NCI-H2171 (cell line): Measurements from ENCODE around the gene MRTO4.
"Not testable (repeated sequence)": the region's sequence is repeated elsewhere in the genome, so short reads cannot be mapped to it uniquely, and the experiment has no call there.

Experiments
- DNase-seq: peaks from one replicate; lab custom pipeline; 2025; lab: John Stamatoyannopoulos, UW

The MRTO4 gene

DNA sequence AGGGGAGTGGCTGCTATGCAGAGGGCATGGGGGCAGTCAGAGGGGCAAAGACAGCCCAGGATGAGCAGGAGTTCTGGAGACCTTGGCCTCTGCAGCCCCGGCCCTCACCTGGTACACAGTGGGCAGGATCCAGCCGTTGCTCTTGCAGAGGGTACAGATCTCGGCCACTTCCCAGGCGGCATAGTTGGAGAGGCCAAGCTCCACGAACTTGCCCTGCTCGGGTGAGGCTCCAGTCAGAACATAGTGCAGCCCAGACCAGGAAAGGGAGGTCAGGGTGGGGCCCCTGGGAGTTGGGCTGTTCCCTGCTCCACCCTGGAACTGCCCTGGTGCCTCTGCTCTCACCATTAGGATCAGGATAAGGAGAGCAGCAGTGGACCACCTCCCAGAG, 18.7 kb downstream of the MRTO4 start:
- DNase-seq = not testable (repeated sequence)

DNA sequence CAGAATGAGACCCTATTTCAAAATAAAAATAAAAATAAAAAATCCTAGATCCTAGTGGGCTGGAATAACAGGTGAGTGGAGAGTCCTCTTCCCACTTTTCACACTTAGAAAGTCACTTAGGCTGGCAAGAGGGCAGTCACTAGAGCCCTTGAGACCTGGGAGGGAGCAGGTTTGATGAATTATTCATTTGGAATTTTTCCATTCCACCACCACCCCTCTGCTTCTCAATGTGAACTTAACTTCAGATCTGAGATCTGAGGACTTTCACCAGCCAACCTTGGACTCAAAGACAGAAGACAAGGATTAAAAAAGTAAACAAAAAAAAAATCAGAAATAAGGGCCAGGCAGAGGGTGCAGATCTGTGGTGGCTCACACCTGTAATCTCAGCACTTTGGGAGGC, 20.5 kb downstream of the MRTO4 start:
- DNase-seq = no peak

DNA sequence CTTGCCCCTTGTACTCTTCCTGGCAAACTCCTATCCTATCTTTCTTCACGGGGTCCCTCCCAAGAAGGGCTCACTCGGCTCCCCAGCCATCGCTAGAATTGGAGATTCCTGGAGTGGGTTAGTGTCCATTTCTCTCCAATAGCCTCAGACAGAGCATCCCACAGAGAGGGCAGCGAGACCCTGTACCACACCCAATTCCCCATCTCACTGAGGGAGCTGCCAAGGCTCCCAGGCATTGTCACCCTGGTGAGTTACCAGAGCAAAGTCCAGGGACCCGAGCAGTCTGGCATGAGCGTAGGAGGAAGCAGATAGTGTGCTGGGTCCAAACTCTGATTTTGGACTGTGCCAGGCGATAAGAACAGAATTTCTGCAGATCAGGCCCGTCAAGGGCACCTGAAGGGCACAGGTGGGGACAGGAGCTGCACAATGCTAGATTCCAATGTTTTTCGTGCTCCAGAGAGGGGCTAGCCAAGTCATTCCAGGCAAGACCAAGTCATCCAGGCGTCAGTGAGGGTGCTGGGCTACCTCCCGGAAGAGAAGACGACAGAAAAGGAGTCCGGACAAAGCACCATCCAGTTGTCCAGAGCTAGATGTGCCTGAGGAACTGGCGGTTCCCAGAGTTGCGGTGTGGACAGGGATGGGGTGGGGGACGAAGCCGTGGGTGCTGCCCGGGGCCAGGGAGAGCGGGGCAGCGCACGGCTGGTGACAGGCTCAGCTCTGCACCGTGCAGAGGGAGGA, 21.7 kb downstream of the MRTO4 start:
- no peak for DNase-seq

DNA sequence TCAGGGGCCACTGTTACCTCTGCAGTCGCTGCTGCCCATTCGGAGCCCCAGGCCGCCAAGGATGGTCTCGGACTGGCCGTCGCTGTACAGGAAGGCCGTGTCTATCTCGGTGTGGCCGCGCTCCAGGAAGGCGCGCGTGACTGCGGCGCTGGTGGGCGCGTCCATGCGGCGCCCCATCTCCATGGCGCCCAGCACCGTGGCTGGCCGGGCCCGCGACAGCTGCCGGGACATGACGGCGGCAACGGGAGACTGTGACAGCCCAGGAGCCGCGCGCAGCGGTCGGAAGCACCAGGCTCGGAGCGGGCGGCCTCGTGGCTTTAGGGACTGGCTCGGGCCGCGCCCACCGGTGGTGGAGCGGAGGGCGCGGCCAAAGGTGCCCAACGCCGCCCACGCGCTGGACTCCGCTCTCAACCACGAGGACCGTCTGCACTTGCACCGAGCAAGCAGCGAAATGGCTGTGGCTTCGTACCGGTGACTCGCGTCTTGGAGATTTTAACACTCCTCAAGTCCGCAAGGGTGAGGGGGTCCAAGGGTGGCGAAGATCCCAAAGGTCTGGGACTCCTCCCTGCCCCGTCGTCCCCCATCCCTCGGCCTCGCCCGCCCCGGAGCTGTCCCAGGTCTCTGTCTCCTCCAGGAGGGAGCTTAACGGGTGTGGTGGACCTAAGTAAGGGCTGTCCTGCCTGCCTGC, 22.4 kb downstream of the MRTO4 start:
- DNase-seq = not testable (repeated sequence)

DNA sequence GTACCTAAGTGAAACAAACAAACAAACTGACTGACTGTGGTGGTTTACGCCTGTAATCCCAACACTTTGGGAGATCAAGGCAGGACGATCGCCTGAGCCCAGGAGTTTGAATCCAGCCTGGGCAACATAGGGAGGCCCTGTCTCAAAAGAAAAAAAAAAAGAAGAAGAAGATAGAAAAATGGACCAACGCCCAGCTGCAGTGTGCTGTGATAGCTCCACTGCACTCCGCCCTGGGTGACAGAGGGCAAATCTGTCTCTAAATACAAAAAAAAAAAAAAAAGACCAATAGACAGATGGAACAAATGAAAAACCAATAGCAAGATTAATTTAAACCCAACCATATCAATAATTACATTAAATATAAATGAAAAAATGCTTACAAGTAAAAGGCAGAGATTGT, 23.0 kb downstream of the MRTO4 start:
- DNase-seq = no peak

DNA sequence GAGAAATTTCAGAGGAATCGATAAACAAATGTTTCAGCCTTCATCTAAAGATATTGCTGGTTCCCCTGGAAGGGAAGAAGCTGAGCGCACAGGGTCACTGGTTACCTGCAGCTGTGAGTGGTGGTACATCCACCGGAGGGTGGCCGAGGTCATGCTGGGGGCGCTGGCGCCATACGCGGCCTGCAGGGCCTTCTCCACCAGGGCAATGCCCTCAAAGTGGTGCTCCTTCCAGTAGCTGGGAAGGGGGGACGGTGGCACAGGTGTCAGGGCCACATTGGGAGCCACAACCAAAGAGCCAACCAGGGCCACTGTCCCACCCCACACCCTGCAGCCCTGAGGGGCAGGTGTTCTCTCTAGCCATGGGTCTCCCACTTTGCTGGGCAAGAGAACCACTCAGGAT, 32.3 kb downstream of the MRTO4 start:
- no peak for DNase-seq

DNA sequence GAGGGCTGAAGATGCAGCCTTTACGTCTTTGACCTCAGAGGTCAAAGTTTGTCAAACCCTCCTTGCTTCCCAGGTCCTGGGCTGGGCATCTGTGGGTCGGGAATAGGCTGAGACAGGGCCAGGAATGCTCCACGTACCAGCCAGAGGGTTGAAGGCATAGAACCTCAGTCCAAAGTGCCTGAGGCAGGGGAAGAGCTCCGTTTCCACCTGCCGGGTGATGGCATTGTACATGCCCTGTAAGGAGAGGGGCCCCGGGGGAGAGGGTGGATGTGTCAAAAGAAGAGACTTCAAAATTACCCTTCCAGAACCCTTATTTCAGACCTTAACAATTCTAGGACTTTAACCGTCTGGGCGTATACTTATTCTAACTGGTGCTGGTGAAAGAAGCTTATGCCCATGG, 33.3 kb downstream of the MRTO4 start:
- DNase-seq = no peak

DNA sequence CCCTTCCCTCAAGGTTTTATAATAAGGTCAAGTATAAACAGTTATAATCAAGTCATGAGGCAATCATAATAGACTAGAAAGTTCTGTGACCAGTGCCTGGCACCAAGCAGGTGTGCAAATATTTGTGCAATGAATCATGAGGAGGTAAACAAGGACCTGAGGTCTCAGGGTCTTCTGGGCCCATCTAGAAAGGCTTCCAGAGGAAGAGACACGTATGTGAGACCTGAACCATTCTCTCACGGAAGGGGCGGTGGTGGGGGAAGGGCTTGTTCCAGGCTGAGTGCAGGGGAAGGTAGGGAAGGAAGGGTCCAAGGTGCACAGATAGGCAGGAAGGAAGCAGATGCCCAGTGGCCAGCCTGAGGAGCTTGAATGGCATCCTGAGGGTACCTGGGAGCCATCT, 33.8 kb downstream of the MRTO4 start:
- not testable (repeated sequence) for DNase-seq

DNA sequence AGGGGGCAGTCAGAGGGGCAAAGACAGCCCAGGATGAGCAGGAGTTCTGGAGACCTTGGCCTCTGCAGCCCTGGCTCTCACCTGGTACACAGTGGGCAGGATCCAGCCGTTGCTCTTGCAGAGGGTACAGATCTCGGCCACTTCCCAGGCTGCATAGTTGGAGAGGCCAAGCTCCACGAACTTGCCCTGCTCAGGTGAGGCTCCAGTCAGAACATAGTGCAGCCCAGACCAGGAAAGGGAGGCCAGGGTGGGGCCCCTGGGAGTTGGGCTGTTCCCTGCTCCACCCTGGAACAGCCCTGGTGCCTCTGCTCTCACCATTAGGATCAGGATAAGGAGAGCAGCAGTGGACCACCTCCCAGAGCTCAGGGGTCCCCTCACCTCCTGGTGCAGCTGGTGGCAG, 34.2 kb downstream of the MRTO4 start:
- DNase-seq = not testable (repeated sequence)

DNA sequence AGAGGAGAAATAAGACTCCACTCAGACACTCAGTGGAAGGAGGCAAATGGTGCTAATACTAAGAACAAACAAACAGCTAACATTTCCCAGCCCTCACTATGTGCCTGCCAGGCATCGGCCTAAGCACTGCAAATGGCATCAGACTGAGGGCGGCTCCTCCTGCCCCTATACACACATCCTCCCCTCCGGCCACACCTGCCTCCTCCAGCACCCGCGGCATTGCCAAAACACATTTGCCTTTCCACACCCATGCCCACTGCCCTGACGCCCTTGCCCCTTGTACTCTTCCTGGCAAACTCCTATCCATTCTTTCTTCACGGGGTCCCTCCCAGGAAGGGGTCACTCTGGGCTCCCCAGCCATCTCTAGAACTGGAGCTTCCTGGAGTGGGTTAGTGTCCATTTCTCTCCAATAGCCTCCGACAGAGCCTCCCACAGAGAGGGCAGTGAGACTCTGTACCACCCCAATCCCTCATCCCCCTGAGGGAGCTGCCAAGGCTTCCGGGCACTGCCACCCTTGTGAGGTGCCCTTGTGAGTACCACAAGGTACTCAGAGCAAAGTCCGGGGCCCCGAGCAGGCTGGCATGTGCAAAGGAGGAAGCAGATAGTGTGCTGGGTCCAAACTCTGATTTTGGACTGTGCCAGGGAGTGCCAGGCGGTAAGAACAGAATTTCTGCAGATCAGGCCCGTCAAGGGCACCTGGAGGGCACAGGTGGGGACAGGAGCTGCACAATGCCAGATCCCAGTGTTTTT, 36.0 kb downstream of the MRTO4 start:
- DNase-seq = no peak

DNA sequence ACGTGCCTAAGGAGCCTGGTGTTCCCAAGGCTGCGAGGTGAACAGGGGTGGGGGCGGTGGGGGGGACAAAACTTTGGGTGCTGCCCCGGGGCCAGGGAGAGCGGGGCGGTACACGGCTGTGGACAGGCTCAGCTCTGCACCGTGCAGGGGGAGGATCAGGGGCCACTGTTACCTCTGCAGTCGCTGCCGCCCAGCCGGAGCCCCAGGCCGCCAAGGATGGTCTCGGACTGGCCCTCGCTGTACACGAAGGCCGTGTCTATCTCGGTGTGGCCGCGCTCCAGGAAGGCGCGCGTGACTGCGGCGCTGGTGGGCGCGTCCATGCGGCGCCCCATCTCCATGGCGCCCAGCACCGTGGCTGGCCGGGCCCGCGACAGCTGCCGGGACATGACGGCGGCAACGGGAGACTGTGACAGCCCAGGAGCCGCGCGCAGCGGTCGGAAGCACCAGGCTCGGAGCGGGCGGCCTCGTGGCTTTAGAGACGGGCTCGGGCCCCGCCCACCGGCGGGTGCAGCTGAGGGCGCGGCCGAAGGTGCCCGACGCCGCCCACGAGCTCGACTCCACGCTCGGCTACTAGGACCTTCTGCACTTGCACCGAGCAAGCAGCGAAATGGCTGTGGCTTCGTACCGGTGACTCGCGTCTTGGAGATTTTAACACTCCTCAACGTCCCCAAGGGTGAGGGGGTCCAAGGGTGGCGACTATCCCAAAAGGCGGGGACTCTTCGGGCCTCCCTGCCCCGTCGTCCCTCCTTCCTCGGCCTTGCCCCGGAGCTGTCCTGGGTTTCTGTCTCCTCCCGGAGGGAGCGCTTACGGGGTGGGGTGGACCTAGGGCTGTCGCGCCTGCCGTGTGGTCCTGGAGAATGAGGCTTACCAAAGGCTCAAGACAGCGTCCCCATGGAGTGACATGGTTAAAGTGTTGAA, 37.0 kb downstream of the MRTO4 start, which contains the start of gene AKR7A3:
AKR7A3 (minus strand) TSS at position 447 of the 918 bp plus-strand sequence; CDS start at position 386, 61 bp downstream.
- DNase-seq = not testable (repeated sequence)

DNA sequence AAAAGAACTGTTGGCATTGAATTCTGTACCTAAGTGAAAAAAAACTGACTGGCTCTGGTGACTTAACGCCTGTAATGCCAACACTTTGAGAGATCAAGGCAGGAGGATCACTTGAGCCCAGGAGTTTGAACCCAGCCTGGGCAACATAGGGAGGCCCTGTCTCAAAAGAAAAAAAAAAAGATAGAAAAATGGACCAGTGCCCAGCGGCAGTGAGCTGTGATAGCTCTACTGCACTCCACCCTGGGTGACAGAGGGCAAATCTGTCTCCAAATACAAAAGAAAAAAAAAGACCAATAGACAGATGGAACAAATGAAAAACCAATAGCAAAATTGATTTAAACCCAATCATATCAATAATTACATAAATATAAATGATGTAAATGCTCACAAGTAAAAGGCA, 37.6 kb downstream of the MRTO4 start:
- DNase-seq = no peak

DNA sequence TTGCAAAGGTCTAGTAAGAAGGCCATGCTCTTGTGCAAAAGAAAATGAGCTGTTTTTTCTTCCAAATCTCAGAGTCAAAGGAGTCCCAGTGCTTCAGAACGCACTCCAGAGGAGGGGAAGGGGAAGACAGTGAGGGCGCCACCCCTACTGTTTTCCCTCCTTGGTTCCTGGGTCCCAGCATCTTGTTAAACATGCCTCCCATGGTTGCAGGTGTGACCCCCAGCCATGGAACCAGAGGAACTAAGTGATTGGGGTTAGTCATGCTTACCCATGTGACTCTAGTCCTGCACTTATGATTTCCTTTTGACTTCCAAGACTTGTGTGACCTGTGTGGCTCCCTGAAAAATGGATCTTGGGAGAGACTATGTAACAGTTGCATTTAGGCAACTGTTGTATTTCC, 43.0 kb downstream of the MRTO4 start:
- DNase-seq = no peak

DNA sequence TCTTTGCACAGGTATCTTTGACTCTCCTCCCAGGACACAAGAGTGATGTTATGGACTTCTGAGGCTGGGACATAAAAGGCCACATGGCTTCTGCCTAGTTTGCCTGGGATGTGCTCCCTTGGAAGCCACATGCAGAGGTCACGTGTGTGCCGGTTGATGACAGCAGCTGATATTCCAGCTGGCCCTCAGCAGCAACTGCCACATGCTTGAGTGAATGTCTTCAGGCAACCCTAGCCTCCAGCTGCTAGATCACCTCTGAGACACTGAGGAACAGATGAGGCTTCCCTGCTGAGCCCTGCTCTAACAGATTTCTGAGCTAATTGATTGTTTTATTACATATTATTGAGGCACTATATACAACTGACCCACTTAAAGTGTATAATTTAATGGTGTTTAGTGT, 48.6 kb downstream of the MRTO4 start:
- DNase-seq = peak; percentile 86

DNA sequence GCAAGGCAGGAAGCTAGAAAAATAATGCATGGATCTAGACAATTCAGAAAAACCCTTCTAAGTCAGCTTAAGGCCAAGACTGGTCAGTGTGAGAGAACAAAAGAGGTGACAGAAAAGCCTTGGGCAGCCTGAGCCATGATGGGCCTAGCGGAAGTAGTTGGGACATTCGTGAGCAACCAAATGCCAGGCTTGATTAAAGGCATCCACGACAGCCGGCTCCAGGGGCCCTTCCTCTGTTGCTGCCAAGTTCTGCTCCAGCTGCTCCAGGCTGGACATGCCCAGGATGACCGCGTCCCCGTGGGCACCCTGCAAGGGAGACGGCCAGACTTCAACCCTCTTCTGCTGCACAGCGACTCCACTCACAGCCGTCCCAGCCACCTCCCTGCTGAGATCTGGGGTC, 52.5 kb downstream of the MRTO4 start:
- DNase-seq = not testable (repeated sequence)

DNA sequence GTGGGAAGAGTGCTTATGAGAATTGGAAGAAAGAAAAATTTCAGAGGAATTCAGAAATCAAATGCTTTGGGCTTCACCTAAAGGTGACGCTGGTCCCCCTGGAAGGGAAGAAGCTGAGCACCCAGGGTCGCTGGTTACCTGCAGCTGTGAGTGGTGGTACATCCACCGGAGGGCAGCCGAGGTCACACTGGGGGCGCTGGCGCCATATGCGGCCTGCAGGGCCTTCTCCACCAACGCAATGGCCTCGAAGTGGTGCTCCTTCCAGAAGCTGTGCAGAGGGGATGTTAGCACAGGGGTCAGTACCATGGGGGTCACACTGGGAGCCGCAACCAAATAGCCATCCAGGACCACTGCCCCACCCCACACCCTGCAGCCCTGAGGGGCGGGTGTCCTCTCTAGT, 54.3 kb downstream of the MRTO4 start:
- no peak for DNase-seq

DNA sequence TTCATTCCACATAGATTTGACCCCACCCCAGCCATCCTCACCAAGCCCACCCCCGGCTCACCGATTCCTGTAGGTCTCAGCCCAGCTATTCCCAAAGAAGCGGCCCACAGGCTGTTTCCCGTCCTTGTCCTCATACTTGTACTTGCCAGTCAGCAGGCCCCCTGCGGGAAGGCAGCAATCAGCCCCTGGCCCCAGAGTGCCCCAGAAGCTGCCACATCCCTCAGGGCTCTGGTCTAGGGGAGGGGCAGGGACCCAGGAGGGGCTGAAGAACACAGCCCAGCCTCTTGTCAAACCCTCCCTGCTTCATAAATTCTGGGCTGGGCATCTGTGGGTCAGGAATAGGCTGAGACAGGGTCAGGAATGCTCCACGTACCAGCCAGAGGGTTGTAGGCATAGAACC, 55.3 kb downstream of the MRTO4 start:
- DNase-seq = no peak

DNA sequence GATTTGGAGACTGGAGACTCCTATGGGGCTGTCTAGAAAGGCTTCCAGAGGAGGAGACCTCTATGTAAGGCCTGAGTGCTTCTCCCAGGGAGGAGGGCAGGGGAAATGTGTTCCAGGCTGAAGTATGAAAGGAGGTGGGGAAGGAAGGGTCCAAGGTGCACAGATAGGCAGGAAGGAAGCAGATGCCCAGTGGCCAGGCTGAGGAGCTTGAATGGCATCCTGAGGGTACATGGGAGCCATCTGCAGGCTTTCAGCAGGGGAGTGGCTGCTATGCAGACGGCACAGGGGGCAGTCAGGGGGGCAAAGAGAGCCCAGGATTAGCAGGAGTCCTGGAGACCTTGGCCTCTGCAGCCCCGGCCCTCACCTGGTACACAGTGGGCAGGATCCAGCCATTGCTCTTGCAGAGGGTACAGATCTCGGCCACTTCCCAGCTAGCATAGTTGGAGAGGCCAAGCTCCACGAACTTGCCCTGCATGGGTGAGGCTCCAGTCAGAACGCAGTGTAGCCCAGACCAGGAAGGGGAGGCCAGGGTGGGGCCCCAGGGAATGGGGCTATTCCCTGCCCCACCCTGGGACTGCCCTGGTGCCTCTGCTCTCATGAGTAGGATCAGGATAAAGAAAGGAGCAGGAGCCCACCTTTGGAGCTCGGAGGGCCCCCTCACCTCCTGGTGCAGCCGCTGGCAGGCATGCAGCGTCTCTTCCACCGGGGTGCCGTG, 56.3 kb downstream of the MRTO4 start:
- no peak for DNase-seq

DNA sequence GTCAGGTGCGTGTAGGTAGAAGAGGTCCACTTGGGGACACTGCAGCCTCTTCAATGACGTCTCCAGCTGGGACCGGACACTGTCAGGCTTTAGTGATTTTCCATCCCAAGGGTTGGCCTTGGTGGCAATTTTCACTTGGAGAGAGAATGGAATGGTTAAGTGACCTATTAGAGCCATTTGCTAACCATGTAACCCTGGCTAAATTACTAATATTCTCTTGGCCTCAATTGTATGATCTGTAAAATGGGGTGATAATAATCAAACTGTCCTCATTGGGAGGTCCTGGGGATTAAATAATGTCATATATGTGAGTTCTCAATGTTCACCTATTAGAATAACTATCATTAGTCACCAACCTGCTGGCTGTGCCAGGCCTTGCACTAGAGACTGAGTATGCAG, 56.9 kb downstream of the MRTO4 start:
- no peak for DNase-seq

DNA sequence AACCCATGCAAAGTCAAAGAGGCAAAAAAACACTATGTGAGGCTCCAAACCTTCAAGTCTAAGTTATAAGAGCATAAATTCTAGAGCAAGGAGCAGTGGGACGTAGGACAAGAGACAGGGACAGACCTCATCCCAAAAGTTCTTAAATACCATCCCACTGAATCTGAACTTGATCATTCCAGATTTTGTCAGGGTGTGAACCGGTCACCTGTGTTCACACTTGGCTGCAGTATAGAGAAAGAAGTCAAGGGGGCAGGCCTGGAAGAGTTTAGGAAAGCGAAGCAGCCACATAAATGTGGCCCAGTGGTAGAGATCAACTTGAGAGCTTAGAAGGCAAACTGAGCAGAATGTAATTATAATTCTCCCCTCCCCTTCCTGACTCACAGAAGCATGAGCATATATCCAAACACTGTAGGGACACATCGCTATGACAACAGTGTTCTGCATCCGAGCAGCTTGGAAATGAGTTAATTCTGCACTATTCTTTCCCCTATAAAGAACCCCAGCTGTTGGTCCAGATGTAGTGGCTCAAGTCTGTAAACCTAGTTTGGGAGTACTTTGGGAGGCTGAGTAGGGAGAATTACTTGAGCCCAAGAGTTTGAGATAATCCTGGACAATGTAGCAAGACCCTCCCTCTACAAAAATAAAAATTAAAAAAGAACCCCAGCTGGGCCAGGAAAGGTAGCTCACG, 57.7 kb downstream of the MRTO4 start:
- no peak for DNase-seq
